IPS-18c (cell line): ENCODE results near the gene SNX21.
"Not testable (repeated sequence)": the region's sequence is repeated elsewhere in the genome, so short reads cannot be mapped to it uniquely, and the experiment has no call there.

Source experiments
- H3K4me3 ChIP-seq: 2 replicates; pipeline ENCODE4 v1.7.0; 2013; ENCODE audit warnings: low read depth, mild to moderate bottlenecking, low read length, moderate library complexity; ENCODE audit not compliant: insufficient read depth
- H3K9me3 ChIP-seq: one replicate; pipeline ENCODE4 v1.6.1; 2013; ENCODE audit warnings: mild to moderate bottlenecking, low read length, moderate library complexity; ENCODE audit not compliant: control insufficient read depth, insufficient read depth

The SNX21 gene, protein sequence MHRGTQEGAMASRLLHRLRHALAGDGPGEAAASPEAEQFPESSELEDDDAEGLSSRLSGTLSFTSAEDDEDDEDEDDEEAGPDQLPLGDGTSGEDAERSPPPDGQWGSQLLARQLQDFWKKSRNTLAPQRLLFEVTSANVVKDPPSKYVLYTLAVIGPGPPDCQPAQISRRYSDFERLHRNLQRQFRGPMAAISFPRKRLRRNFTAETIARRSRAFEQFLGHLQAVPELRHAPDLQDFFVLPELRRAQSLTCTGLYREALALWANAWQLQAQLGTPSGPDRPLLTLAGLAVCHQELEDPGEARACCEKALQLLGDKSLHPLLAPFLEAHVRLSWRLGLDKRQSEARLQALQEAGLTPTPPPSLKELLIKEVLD

DNA sequence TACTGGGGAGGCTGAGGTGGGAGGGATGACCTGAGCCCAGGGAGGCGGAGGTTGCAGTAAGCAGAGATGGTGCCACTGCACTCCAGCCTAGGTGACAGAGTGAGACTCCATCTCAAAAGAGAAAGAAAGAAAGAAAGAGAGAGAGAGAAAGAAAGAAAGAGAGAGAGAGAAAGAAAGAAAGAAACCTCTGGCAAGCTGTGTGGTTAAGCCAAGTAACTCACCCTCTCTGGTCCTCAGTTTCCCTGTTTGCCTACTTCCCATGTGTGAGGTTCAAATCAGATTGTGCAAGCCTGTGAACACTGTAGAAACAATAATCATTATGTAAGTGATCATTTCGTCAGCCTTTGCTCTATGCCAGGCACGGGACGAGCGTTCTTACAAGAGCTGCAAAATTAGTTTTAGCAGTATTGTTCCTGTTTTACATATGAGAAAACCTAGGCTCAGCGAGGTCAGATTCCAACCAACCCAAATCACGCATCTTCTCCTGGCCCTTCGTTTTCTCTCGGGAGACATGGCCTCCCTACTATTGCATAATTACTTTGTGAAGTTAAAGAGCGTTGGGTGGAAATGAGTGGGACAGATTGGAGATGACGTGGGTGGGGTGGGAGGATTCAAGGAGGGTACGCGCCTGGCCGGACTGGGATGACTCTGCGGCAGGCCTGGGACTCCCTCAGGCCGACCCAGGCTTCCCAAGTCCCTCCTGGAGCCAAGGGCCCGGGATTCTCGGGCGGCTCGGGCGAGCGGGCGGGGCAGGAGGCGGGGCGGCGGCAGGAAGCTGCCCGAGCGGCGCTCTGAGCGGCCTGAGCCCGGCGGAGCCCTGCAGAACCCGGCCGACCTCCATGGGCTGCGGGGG, at the start of gene SNX21:
SNX21 (plus strand) TSS at position 770 of the 853 bp plus-strand sequence. CDS start 121 bp downstream, outside the sequence.
- peak within 1 kb of the TSS; percentile 81 for H3K4me3 ChIP-seq
- no peaks in the 10 kb centered on the region for H3K9me3 ChIP-seq

DNA sequence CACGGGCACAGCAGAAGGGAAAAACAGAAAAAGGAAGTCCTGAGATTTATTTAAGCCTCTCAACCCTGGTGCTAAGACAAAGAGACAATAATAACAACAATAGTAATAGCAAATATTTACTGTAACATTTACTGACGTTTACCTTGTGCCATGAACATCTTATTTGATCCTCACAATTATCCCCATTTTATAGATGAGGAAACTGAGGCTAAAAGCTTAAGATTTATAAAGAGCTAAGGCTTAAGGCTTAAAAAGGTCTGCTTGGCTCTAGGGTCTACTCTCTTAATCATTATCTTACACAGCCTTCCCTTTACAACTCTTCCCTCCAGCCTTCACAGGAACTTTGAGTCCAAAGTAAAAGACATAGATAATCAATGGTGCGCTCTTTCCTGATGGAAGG, 45.2 kb upstream of the SNX21 start:
- Histone ChIP-seq H3K9me3 (no peaks in the 10 kb centered on the region), H3K4me3 (no peak overlapping the region)

DNA sequence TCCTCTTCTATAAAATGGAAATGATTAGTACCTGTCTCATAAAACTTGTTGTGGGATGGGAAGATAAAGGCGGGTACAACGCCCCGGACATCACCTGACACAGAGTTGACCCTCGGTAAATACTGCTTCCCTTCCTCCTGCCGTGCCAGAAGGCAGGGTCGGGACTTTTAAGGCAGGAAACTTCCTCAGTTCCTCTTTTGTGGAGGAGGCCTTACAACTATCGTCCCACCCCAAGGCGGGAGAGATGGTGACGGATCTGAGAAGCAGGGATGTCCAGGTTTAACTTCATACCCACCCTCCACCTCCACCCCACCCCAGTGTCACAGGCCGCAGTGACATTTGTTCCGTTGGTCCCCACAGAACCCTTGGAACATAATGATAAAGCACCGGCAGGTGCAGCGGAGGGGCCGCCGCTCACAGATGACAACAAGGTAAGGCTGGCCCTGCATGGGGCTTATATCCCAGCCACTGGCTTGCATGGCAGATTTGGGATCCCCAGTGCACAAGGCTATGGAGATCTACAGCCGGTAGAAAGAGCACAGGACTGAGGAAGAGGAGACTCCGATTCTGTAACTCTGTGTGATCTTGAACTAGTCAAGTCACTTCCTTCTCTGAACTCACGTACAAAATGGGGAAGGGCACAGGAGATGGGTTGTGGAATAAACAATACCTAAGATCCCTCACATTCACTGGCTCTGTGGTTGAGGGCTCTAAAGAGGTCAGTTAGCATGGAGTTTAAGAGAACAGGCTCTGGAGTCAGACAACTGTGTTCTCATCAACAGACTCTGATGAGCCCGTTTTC, 41.1 kb upstream of the SNX21 start:
- H3K9me3 ChIP-seq, result no peaks in the 10 kb centered on the region
- H3K4me3 ChIP-seq, result peak overlapping the region; percentile 91

DNA sequence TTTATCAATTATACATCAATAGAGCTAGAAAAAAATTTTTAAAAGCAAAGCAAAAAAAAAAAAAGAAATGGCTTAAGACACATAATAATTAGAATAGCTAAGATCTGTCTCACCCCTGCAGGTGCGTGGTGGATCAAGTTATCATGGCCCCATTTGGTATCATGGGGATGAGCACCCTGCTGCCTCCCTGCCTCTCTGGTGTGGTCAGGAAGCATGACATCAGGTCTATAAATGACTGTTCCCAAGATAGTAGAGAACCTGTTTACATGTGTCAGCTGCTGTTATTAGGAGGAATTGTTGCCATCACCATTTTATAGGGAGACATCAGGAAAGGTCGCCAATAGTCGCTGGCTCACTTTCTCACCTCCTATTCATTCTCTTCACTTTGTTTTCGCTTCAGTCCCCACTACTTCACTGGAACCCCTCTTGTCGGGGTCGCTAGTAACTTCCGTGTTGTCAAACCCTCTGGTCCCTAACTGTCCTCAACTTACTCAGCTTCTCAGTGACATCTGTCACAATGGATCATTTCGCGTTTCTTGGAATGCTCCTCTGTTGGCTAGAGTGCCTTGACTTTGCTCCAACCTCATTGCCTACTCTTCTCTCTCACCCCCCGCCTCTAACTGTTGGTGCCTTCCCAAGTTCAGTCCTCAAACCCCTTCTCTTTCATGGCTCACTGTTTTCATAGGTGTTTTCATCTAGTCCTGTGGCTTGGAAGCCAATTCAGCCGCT, 37.1 kb upstream of the SNX21 start:
- no peaks in the 10 kb centered on the region for H3K9me3 ChIP-seq
- H3K4me3 ChIP-seq, result no peak overlapping the region

DNA sequence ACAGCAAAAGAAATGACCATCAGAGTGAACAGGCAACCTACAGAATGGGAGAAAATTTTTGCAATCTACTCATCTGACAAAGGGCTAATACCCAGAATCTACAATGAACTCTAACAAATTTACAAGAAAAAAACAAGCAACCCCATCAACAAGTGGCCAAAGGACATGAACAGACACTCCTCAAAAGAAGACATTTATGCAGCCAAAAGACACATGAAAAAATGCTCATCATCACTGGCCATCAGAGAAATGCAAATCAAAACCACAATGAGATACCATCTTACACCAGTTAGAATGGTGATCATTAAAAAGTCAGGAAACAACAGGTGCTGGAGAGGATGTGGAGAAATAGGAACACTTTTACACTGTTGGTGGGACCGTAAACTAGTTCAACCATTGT, 36.1 kb upstream of the SNX21 start:
- H3K4me3 ChIP-seq, H3K9me3 ChIP-seq: not testable (repeated sequence)

DNA sequence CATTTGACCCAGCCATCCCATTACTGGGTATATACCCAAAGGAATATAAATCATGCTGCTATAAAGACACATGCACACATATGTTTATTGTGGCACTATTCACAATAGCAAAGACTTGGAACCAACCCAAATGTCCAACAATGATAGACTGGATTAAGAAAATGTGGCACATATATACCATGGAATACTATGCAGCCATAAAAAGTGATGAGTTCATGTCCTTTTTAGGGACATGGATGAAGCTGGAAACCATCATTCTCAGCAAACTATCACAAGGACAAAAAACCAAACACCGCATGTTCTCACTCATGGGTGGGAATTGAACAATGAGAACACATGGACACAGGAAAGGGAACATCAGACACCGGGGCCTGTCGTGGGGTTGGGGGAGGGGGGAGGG, 35.6 kb upstream of the SNX21 start:
- not testable (repeated sequence) for H3K4me3 ChIP-seq, H3K9me3 ChIP-seq

DNA sequence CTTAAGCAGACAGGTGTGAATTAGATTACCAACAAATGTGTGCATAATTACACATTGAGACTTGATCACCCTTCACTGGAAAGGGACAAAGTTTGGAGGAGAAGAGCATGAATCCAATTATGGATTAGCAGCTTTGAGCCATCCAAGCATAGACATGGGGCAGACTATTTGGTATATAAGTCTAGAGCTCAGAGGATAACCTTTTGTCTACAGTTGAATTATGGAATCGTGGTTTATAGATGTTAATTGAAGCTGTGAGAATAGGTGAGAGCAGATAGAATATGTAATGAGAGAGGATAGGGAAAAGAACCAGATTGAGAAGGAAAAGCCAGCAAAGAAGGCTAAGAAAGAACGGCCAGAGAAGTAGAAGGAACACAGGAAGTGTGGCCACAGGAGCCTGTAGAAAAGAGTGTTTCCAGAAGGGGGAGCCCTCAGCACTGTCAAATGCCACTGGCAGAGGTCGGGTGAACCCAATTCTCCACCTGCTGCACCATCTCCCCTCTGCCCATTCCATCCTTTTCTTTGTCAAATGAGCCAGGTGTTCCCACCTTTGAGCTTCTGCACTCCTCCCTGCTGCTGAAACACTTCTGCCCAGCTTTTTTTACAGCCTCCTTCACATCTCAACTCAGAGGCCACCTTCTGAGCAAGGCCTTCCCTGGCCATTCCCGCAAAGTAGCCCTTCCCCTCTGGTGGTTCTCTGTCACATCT, 34.5 kb upstream of the SNX21 start:
- H3K9me3 ChIP-seq, result no peaks in the 10 kb centered on the region
- no peak overlapping the region for H3K4me3 ChIP-seq

DNA sequence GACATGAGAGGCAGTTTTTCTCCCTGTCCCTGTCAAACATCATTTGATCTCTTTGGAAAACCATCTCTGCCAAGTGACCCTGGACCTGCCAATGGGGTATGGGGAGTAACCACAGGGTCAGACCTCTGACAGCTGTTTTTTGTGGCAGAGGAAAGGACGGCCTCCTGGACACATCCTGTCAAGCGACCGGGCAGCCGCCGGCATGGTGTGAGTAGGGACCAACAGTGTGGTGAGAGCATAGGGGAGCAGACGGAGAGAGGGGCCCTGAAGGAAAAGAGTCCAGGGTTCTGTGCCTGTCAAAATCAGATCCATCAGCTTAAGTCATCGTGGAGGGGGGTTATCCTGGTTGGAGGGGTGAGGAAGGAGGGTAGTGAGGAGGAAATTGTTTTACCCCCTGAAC, 31.7 kb upstream of the SNX21 start:
- H3K9me3 ChIP-seq, result no peaks in the 10 kb centered on the region
- no peak overlapping the region for H3K4me3 ChIP-seq

DNA sequence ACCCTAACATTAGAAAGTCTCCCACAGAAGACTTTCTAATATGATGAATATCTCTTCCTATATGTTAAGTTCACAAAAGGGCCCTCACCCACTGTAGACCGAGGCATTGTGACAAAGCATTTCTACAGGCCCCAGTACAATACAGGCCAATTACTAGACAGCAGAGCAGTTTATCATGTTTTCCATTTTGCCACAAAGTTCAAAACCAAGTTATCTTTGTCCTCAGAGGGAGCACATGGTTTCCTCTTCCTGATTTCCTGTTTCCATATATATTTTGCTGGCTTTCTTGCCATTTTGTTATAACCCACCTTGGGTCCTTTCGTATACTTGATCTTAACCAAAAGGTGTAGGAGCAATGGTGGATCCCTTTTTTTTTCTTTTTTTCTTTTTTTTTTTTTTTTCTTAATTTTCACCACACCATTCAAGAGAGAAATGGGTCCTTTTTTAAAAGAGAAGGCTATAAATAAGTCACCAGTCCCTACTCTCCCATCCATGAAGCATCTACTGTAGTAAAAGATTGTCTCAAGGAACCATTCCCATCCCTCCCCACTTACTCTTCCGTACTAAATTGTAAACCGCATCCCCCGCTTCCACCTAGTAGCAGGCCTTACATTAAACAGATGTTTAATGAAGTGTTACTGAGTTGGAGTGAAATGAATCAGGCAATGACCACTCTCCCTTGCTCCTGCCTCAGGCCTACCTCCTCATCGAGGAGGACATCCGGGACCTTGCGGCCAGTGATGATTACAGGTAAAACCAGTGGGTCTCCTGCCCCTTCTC, 23.2 kb upstream of the SNX21 start:
- no peak overlapping the region for H3K4me3 ChIP-seq
- no peaks in the 10 kb centered on the region for H3K9me3 ChIP-seq

DNA sequence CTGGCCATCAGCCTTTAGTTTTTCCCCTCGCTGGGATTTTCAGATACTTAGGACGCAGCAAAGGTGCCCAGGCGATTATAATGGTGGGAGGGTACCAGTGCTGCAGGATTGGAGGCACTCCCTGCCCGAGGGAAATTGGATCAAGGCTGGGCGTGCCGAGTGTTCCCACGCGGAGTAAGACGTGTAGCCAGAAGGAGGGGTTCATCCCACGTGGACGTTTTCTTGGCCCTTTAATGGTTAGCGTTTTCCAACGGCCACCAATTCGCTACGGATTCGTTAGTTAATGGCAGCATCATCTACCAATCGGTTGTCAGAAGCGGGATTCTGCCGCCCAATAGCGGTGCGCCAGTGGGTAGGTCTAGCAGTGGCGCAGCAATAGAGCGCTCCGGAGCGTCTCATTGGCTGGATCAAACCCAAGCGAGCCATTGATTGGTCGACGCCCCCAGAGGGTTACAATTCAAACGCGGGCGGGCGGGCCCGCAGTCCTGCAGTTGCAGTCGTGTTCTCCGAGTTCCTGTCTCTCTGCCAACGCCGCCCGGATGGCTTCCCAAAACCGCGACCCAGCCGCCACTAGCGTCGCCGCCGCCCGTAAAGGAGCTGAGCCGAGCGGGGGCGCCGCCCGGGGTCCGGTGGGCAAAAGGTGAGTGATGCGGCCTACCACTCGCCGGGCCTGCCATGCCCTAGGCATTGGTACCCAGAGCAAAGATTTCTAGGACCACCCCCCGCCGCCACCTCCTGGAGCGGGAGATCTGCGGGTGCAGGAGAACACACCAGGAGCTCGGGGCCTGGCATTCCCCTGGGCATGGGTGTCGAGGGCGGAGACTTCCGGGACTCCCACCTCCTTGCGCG, 21.2 kb upstream of the SNX21 start, which contains the start of gene UBE2C:
UBE2C (plus strand) TSS at position 488 of the 849 bp plus-strand sequence; CDS start at position 540, 52 bp downstream.
- H3K4me3 ChIP-seq, result peak within 1 kb of the TSS; percentile 98
- no peaks in the 10 kb centered on the region for H3K9me3 ChIP-seq

DNA sequence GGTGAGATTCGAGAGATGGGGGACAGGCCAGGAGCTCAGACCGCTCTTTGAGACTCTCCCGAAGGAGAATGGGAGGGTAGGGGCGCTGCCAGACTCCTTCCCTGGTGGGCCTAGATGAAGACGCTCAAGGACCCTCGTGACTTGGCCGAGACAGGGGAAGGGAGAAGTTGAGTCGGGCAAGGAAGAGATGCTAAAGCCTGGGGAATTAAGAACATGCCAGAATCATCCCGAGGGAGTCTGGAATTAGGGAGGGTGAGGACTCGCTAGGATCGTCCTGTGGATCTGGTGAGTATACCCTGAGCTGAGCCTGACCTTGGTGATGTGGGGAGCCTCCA, 20.6 kb upstream of the SNX21 start:
- no peaks in the 10 kb centered on the region for H3K9me3 ChIP-seq
- peak overlapping the region; percentile 98 for H3K4me3 ChIP-seq

DNA sequence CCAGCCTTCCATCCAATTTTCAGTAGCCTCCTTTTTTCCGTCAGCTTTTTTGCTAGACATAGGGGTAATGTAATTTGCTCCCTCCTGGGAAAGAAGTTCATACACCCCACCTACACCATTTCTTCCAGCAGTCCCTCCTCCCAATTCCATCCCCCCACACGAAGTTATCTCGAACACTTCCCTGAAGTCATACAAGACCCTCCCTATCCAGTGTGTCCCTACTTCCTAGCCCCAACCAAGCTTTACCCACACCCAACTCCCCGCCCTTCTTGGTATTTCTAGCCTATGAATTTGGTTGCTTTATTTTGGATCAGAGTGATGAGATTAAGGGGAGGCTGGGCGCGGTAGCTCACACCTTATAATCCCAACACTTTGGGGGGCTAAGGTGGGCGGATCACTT, 20.1 kb upstream of the SNX21 start:
- no peaks in the 10 kb centered on the region for H3K9me3 ChIP-seq
- peak overlapping the region; percentile 98 for H3K4me3 ChIP-seq

DNA sequence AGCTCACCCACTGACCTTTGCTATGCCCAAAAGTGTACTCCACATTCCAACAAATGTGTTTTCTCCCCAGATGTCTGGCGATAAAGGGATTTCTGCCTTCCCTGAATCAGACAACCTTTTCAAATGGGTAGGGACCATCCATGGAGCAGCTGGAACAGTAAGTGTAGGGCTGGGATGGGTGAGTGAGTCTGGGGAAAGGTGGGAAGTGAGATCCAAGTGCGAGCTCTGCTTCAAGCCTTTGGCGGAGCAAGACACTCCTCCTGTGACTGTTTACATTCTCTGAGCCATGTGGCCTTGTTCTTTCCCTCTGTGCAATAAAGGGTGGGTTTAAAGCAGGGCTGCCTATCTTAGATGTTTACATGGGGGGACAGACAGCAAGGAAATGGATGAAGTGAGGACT, 19.3 kb upstream of the SNX21 start:
- Histone ChIP-seq H3K9me3 (no peaks in the 10 kb centered on the region), H3K4me3 (no peak overlapping the region)

DNA sequence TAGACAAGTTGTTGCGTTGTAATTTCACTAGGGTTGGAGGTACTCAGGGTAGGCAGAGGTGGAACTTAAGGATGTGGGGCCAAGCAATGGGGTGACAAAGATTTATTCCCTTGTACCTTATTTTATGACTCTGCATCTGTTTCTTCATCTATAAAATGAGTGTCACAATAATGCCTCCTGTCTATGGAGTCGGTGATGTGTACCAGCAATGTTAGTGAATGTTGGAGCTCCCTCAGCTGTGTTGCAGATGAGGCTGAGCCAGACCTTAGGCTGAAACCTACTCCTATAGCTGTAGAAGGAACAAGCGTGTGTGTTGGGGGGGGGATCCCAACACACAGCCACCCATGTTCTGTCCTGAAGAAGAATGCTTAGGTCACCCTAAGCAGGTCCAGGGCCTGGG, 16.6 kb upstream of the SNX21 start:
- H3K9me3 ChIP-seq, result no peaks in the 10 kb centered on the region
- no peak overlapping the region for H3K4me3 ChIP-seq
